ENCODE results near the gene GCNT2. TPM values are rescaled to one million over a fixed set of nuclear protein-coding genes. Genes with fewer than 3 reads are reported as not detected.
"Not testable (repeated sequence)": the region's sequence is repeated elsewhere in the genome, so short reads cannot be mapped to it uniquely, and the experiment has no call there.

GCNT2 gene
- total RNA-seq, 2 experiments from 2014 or later = 4.8 to 6.9 TPM

GRCh38 chr6:10516953-10517352 lies 4.2 kb upstream of the GCNT2 start:
- no peaks in the 10 kb centered on the region for H3K27me3 Mint-ChIP-seq (ENCODE audit: low read depth)
- no peak overlapping the region for H3K27ac Mint-ChIP-seq
- H3K4me3 Mint-ChIP-seq = no peak overlapping the region
- H3K36me3 Mint-ChIP-seq (ENCODE audit: low read depth) = no peaks in the 10 kb centered on the region
- CTCF ChIA-PET = no interaction called here
- H3K4me1 Mint-ChIP-seq (ENCODE audit: low read depth) = no peaks in the 10 kb centered on the region
- POLR2A ChIA-PET = no interaction called here
- DNase-seq (no peak), ATAC-seq (no peak)
- H3K9me3 Mint-ChIP-seq (ENCODE audit: insufficient read depth) = no peaks in the 10 kb centered on the region

DNA sequence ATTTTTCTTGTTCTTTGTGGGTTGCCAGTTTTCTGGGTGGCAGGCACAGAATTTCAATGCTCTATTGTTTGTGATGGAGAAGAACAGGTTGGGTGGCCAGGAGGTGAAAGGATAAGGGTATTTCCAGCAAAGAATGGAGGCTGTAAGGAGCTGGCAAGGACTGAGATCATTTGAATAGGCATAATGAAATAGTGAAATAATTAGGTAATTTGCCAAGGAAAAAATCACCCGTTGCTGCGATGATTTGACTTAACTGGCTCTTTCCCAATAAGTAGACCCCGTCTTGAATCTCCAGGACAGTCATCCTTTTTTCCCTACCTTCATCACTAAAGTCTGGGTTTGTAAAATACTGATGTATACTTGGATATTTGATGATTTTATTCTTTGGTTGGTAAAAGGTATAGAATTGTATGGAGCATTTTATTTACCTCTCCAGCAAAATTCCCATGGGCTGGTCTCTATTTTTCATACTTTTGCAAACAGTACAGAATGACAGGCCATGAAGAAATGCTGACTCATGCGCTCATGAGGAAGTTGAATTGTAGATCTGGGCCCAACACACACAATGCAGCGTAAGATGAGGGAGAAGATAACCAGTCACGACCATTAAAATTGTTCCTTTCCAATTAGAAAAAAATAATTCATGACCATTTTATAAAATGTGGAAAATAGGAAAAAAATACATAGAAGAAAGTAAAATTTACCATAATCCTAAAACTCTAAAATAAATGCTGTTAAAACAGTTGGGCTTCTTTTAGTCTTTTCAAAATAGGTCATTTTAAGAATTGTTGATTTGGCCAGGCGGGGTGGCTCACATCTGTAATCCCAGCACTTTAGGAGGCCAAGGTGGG lies 2.4 kb upstream of the GCNT2 start:
- Mint-ChIP-seq H3K27ac (no peak overlapping the region), H3K4me3 (no peak overlapping the region), H3K27me3 (ENCODE audit: low read depth) (no peaks in the 10 kb centered on the region), H3K36me3 (ENCODE audit: low read depth) (no peaks in the 10 kb centered on the region), H3K9me3 (ENCODE audit: insufficient read depth) (no peaks in the 10 kb centered on the region), H3K4me1 (ENCODE audit: low read depth) (no peaks in the 10 kb centered on the region)
- POLR2A ChIA-PET = no interaction called here
- ATAC-seq (no peak), DNase-seq (no peak)
- CTCF ChIA-PET = no interaction called here

GRCh38 chr6:10519408-10519697 lies 1.8 kb upstream of the GCNT2 start:
- CTCF ChIA-PET; H3K36me3 Mint-ChIP-seq (ENCODE audit: low read depth); H3K4me1 Mint-ChIP-seq (ENCODE audit: low read depth); POLR2A ChIA-PET; H3K4me3 Mint-ChIP-seq; H3K27me3 Mint-ChIP-seq (ENCODE audit: low read depth); DNase-seq; H3K9me3 Mint-ChIP-seq (ENCODE audit: insufficient read depth); ATAC-seq; H3K27ac Mint-ChIP-seq: not testable (repeated sequence)

GRCh38 chr6:10520468-10520867 lies 683 bp upstream of the GCNT2 start:
- peaks cover 2% of the 10 kb centered on the region for H3K4me1 Mint-ChIP-seq (ENCODE audit: low read depth)
- ATAC-seq (no peak), DNase-seq (no peak)
- H3K4me3 Mint-ChIP-seq = no peak overlapping the region
- H3K9me3 Mint-ChIP-seq (ENCODE audit: insufficient read depth) = no peaks in the 10 kb centered on the region
- ChIA-PET CTCF (interaction anchor here (0.6 to 1.2 kb wide), 3 partner anchors 10 to 282 kb away, joined by 3 to 4 read pairs (median 3); no protein-coding TSS in a partner anchor), POLR2A (no interaction called here)
- no peaks in the 10 kb centered on the region for H3K36me3 Mint-ChIP-seq (ENCODE audit: low read depth)
- peaks cover 2% of the 10 kb centered on the region for H3K27me3 Mint-ChIP-seq (ENCODE audit: low read depth)
- H3K27ac Mint-ChIP-seq = no peak overlapping the region

DNA sequence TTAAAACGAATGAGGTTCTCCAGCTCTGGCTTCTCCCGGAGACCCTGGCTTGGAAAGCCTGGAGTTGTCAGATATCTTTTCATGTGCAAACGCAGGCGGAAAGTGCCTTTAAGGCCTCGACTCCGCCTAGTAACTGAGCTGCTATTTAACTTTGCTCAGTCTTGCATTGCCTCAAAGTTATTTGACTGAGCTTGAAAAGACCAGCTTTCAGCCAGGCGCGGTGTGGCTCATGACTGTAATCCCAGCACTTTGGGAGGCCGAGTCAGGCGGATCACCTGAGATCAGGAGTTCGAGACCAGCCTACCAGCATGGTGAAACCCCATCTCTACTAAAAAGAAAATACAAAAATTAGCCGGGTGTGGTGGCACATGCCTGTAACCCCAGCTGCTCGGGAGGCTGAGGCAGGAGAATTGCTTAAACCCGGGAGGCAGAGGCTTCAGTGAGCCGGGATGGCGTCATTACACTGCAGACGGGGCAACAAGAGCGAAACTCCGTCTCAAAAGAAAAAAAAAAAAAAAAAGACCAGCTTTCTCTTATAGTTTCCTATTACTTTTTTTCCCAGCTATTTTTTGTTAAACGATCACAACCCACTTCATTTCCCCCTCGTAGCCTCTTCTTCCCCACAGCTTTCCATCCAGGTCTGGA lies 1.9 kb downstream of the GCNT2 start:
- no peak for ATAC-seq
- Mint-ChIP-seq H3K4me1 (ENCODE audit: low read depth) (peaks cover 6% of the 10 kb centered on the region), H3K27ac (no peak overlapping the region), H3K9me3 (ENCODE audit: insufficient read depth) (no peaks in the 10 kb centered on the region), H3K4me3 (no peak overlapping the region), H3K27me3 (ENCODE audit: low read depth) (peaks cover 2% of the 10 kb centered on the region), H3K36me3 (ENCODE audit: low read depth) (no peaks in the 10 kb centered on the region)
- no peak for DNase-seq
- ChIA-PET CTCF (interaction anchor here (1.2 to 3.2 kb wide), 3 partner anchors 8 to 278 kb away, joined by 3 to 10 read pairs (median 5); no protein-coding TSS in a partner anchor), POLR2A (no interaction called here)

GRCh38 chr6:10526156-10526555 lies 5.0 kb downstream of the GCNT2 start:
- POLR2A ChIA-PET = no interaction called here
- no peak for ATAC-seq
- Mint-ChIP-seq H3K27me3 (ENCODE audit: low read depth) (peaks cover 2% of the 10 kb centered on the region), H3K9me3 (ENCODE audit: insufficient read depth) (no peaks in the 10 kb centered on the region), H3K4me3 (no peak overlapping the region), H3K36me3 (ENCODE audit: low read depth) (peaks cover 11% of the 10 kb centered on the region), H3K4me1 (ENCODE audit: low read depth) (peaks cover 26% of the 10 kb centered on the region), H3K27ac (no peak overlapping the region)
- DNase-seq = no peak
- CTCF ChIA-PET = no interaction called here

- DNase-seq (peak; percentile 42), ATAC-seq (peak; percentile 74)
- peaks cover 46% of the 10 kb centered on the region for H3K4me1 Mint-ChIP-seq (ENCODE audit: low read depth)
- peaks cover 27% of the 10 kb centered on the region for H3K36me3 Mint-ChIP-seq (ENCODE audit: low read depth)
- peak overlapping the region; percentile 88 for H3K27ac Mint-ChIP-seq
- H3K4me3 Mint-ChIP-seq = peak overlapping the region; percentile 80
- H3K27me3 Mint-ChIP-seq (ENCODE audit: low read depth) = peaks cover 2% of the 10 kb centered on the region
- no peaks in the 10 kb centered on the region for H3K9me3 Mint-ChIP-seq (ENCODE audit: insufficient read depth)
- ChIA-PET CTCF (interaction anchor here (0.7 to 2.9 kb wide), 9 partner anchors 15 to 272 kb away, joined by 3 to 8 read pairs (median 4); partner anchors contain the start of gene PAK1IP1), POLR2A (interaction anchor here (0.6 to 1.9 kb wide), 5 partner anchors 110 to 219 kb away, joined by 3 to 11 read pairs (median 3); partner anchors contain the start of genes C6orf52, PAK1IP1 and TMEM14B)
These were observed 7.2 kb downstream of the GCNT2 start for GRCh38 chr6:10528158-10528981.

DNA sequence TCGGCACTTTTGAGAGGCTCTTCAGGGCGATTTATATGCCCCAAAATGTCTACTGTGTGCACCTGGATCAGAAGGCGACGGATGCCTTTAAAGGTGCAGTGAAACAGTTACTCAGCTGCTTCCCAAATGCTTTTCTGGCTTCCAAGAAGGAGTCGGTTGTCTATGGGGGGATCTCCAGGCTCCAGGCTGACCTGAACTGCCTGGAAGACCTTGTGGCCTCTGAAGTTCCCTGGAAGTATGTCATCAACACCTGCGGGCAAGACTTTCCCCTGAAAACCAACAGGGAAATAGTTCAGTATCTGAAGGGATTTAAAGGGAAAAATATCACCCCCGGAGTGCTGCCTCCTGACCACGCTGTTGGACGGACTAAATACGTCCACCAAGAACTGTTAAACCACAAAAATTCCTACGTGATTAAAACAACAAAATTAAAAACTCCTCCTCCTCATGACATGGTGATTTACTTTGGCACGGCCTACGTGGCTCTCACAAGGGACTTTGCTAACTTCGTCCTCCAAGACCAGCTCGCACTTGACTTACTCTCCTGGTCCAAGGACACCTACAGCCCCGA lies 8.2 kb downstream of the GCNT2 start:
- Mint-ChIP-seq H3K9me3 (ENCODE audit: insufficient read depth) (no peaks in the 10 kb centered on the region), H3K4me3 (peak overlapping the region; percentile 80), H3K27me3 (ENCODE audit: low read depth) (peaks cover 2% of the 10 kb centered on the region), H3K4me1 (ENCODE audit: low read depth) (peaks cover 52% of the 10 kb centered on the region), H3K27ac (peak overlapping the region; percentile 88), H3K36me3 (ENCODE audit: low read depth) (peaks cover 27% of the 10 kb centered on the region)
- ATAC-seq = peak; percentile 24
- CTCF ChIA-PET = interaction anchor here (0.7 to 2.9 kb wide), 6 partner anchors 19 to 271 kb away, joined by 3 to 8 read pairs (median 4); partner anchors contain the start of gene PAK1IP1
- DNase-seq = no peak
- POLR2A ChIA-PET = interaction anchor here (0.6 to 1.9 kb wide), 4 partner anchors 109 to 218 kb away, joined by 3 to 11 read pairs (median 6); partner anchors contain the start of genes C6orf52, PAK1IP1 and TMEM14B

DNA sequence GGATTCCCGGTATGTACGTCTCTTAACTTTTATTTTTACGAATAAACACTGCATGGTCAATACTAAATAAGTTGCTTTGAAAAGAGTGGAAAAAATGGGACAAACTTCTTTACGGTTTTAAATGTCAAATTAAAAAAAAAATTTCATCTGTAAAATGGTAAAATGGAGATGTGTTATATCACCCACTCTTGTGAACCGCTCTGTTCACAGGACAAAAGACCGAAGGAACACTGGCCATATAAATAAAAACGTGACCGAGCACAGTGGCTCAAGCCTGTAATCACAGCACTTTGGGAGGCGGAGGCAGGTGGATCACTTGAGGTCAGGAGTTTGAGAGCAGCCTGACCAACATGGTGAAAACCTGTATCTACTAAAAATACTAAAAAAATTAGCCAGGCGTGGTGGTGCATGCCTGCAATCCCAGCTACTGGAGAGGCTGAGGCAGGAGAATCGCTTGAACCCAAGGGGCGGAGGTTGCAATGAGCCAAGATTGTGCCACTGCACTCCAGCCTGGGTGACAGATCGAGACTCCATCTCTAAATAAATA lies 8.8 kb downstream of the GCNT2 start:
- POLR2A ChIA-PET = interaction anchor here (1.9 kb wide), 1 partner anchor 165 kb away, joined by 10 read pairs; the partner anchor contains the start of genes C6orf52 and PAK1IP1
- H3K27me3 Mint-ChIP-seq (ENCODE audit: low read depth); ATAC-seq; H3K9me3 Mint-ChIP-seq (ENCODE audit: insufficient read depth); DNase-seq; CTCF ChIA-PET: not testable (repeated sequence)
- Mint-ChIP-seq H3K4me3 (peak overlapping the region; percentile 80), H3K4me1 (ENCODE audit: low read depth) (peaks cover 56% of the 10 kb centered on the region), H3K36me3 (ENCODE audit: low read depth) (peaks cover 27% of the 10 kb centered on the region), H3K27ac (peak overlapping the region; percentile 88)

- ATAC-seq (no peak), DNase-seq (no peak)
- Mint-ChIP-seq H3K27ac (no peak overlapping the region), H3K9me3 (ENCODE audit: insufficient read depth) (no peaks in the 10 kb centered on the region), H3K36me3 (ENCODE audit: low read depth) (peaks cover 34% of the 10 kb centered on the region), H3K27me3 (ENCODE audit: low read depth) (no peaks in the 10 kb centered on the region), H3K4me3 (peak overlapping the region; percentile 58), H3K4me1 (ENCODE audit: low read depth) (peaks cover 61% of the 10 kb centered on the region)
- CTCF ChIA-PET = interaction anchor here (1.0 kb wide), 1 partner anchor 9 kb away, joined by 3 read pairs; no protein-coding TSS in a partner anchor
- POLR2A ChIA-PET = interaction anchor here (0.6 kb wide), 2 partner anchors 86 to 159 kb away, joined by 3 to 6 read pairs; no protein-coding TSS in a partner anchor
These were observed 10.4 kb downstream of the GCNT2 start for GRCh38 chr6:10531503-10531902.

GRCh38 chr6:10531942-10532341 lies 10.8 kb downstream of the GCNT2 start:
- no peak for ATAC-seq
- Mint-ChIP-seq H3K27ac (no peak overlapping the region), H3K36me3 (ENCODE audit: low read depth) (peaks cover 34% of the 10 kb centered on the region), H3K4me3 (peak overlapping the region; percentile 19), H3K4me1 (ENCODE audit: low read depth) (peaks cover 61% of the 10 kb centered on the region), H3K27me3 (ENCODE audit: low read depth) (no peaks in the 10 kb centered on the region), H3K9me3 (ENCODE audit: insufficient read depth) (no peaks in the 10 kb centered on the region)
- ChIA-PET POLR2A (no interaction called here), CTCF (interaction anchor here (1.0 kb wide), 1 partner anchor 10 kb away, joined by 3 read pairs; no protein-coding TSS in a partner anchor)
- no peak for DNase-seq

Measured in activated CD8-positive, alpha-beta T cell treated with anti-CD3 and anti-CD28 coated beads, Interleukin-2, amount 10 ng/mL, durations not matched to agents 7 days and 5 days (primary cell).